ENCODE data around the gene PDZD7.

The PDZD7 gene

GRCh38 chr10:101031128-101031795 lies at the start of gene PDZD7, which contains the start of gene SFXN3:
TSS of gene PDZD7 (minus strand) at chr10:101031129. CDS start at chr10:101030219, 910 bp downstream.
TSS of gene SFXN3 (plus strand) at chr10:101031234. CDS start at chr10:101034695, 3,461 bp downstream.
- H3K4me3 ChIP-seq (ENCODE audit: low read length), result peak within 1 kb of the TSS; percentile 69
- no peaks in the 10 kb centered on the region for H3K36me3 ChIP-seq (ENCODE audit: control insufficient read depth, low read depth, low read length)
- no peak within 1 kb of the TSS for H3K27ac ChIP-seq (ENCODE audit: low read length)
- no peaks in the 10 kb centered on the region for H3K9me3 ChIP-seq (ENCODE audit: control insufficient read depth, low read depth, low read length)
- H3K27me3 ChIP-seq (ENCODE audit: control insufficient read depth, insufficient read depth, low read length), result peaks cover 64% of the 10 kb centered on the region
- H3K9ac ChIP-seq (ENCODE audit: low read length), result no peak within 1 kb of the TSS
- H3K4me1 ChIP-seq (ENCODE audit: control insufficient read depth, low read depth, low read length), result peaks cover 22% of the 10 kb centered on the region

- Histone ChIP-seq H3K36me3 (ENCODE audit: control insufficient read depth, low read depth, low read length) (no peaks in the 10 kb centered on the region), H3K4me3 (ENCODE audit: low read length) (no peak overlapping the region), H3K27ac (ENCODE audit: low read length) (no peak overlapping the region), H3K4me1 (ENCODE audit: control insufficient read depth, low read depth, low read length) (no peaks in the 10 kb centered on the region), H3K9me3 (ENCODE audit: control insufficient read depth, low read depth, low read length) (no peaks in the 10 kb centered on the region), H3K27me3 (ENCODE audit: control insufficient read depth, insufficient read depth, low read length) (peaks cover 73% of the 10 kb centered on the region), H3K9ac (ENCODE audit: low read length) (no peak overlapping the region)
Observed at GRCh38 chr10:101079874-101080273, 48.9 kb upstream of the PDZD7 start.

- H3K27me3 ChIP-seq (ENCODE audit: control insufficient read depth, insufficient read depth, low read length), result peaks cover 80% of the 10 kb centered on the region
- no peaks in the 10 kb centered on the region for H3K36me3 ChIP-seq (ENCODE audit: control insufficient read depth, low read depth, low read length)
- H3K27ac ChIP-seq (ENCODE audit: low read length), result no peak overlapping the region
- H3K9ac ChIP-seq (ENCODE audit: low read length), result no peak overlapping the region
- no peak overlapping the region for H3K4me3 ChIP-seq (ENCODE audit: low read length)
- no peaks in the 10 kb centered on the region for H3K9me3 ChIP-seq (ENCODE audit: control insufficient read depth, low read depth, low read length)
- H3K4me1 ChIP-seq (ENCODE audit: control insufficient read depth, low read depth, low read length), result no peaks in the 10 kb centered on the region
Observed at GRCh38 chr10:101076630-101077029, 45.7 kb upstream of the PDZD7 start.

- Histone ChIP-seq H3K36me3 (ENCODE audit: control insufficient read depth, low read depth, low read length) (no peaks in the 10 kb centered on the region), H3K27me3 (ENCODE audit: control insufficient read depth, insufficient read depth, low read length) (peaks cover 80% of the 10 kb centered on the region), H3K9ac (ENCODE audit: low read length) (no peak overlapping the region), H3K4me3 (ENCODE audit: low read length) (no peak overlapping the region), H3K27ac (ENCODE audit: low read length) (no peak overlapping the region), H3K9me3 (ENCODE audit: control insufficient read depth, low read depth, low read length) (no peaks in the 10 kb centered on the region), H3K4me1 (ENCODE audit: control insufficient read depth, low read depth, low read length) (no peaks in the 10 kb centered on the region)
Observed at GRCh38 chr10:101075775-101076174, 44.8 kb upstream of the PDZD7 start.

GRCh38 chr10:101073631-101074030 lies 42.7 kb upstream of the PDZD7 start:
- peaks cover 67% of the 10 kb centered on the region for H3K27me3 ChIP-seq (ENCODE audit: control insufficient read depth, insufficient read depth, low read length)
- H3K9ac ChIP-seq (ENCODE audit: low read length), result no peak overlapping the region
- no peaks in the 10 kb centered on the region for H3K9me3 ChIP-seq (ENCODE audit: control insufficient read depth, low read depth, low read length)
- H3K4me3 ChIP-seq (ENCODE audit: low read length), result no peak overlapping the region
- no peaks in the 10 kb centered on the region for H3K4me1 ChIP-seq (ENCODE audit: control insufficient read depth, low read depth, low read length)
- no peak overlapping the region for H3K27ac ChIP-seq (ENCODE audit: low read length)
- no peaks in the 10 kb centered on the region for H3K36me3 ChIP-seq (ENCODE audit: control insufficient read depth, low read depth, low read length)

GRCh38 chr10:101072923-101073322 lies 42.0 kb upstream of the PDZD7 start:
- H3K9me3 ChIP-seq (ENCODE audit: control insufficient read depth, low read depth, low read length), result no peaks in the 10 kb centered on the region
- no peak overlapping the region for H3K4me3 ChIP-seq (ENCODE audit: low read length)
- H3K9ac ChIP-seq (ENCODE audit: low read length), result no peak overlapping the region
- peaks cover 61% of the 10 kb centered on the region for H3K27me3 ChIP-seq (ENCODE audit: control insufficient read depth, insufficient read depth, low read length)
- no peaks in the 10 kb centered on the region for H3K36me3 ChIP-seq (ENCODE audit: control insufficient read depth, low read depth, low read length)
- H3K27ac ChIP-seq (ENCODE audit: low read length), result no peak overlapping the region
- no peaks in the 10 kb centered on the region for H3K4me1 ChIP-seq (ENCODE audit: control insufficient read depth, low read depth, low read length)

- Histone ChIP-seq H3K4me3 (ENCODE audit: low read length) (no peak overlapping the region), H3K36me3 (ENCODE audit: control insufficient read depth, low read depth, low read length) (no peaks in the 10 kb centered on the region), H3K9ac (ENCODE audit: low read length) (no peak overlapping the region), H3K9me3 (ENCODE audit: control insufficient read depth, low read depth, low read length) (no peaks in the 10 kb centered on the region), H3K27ac (ENCODE audit: low read length) (no peak overlapping the region), H3K4me1 (ENCODE audit: control insufficient read depth, low read depth, low read length) (no peaks in the 10 kb centered on the region), H3K27me3 (ENCODE audit: control insufficient read depth, insufficient read depth, low read length) (peaks cover 70% of the 10 kb centered on the region)
Observed at GRCh38 chr10:101071885-101072433, 41.0 kb upstream of the PDZD7 start.

- Histone ChIP-seq H3K27ac (ENCODE audit: low read length) (no peak overlapping the region), H3K4me3 (ENCODE audit: low read length) (no peak overlapping the region), H3K4me1 (ENCODE audit: control insufficient read depth, low read depth, low read length) (no peaks in the 10 kb centered on the region), H3K27me3 (ENCODE audit: control insufficient read depth, insufficient read depth, low read length) (peaks cover 75% of the 10 kb centered on the region), H3K9ac (ENCODE audit: low read length) (no peak overlapping the region), H3K9me3 (ENCODE audit: control insufficient read depth, low read depth, low read length) (no peaks in the 10 kb centered on the region), H3K36me3 (ENCODE audit: control insufficient read depth, low read depth, low read length) (no peaks in the 10 kb centered on the region)
Observed at GRCh38 chr10:101071267-101071884, 40.4 kb upstream of the PDZD7 start.

- Histone ChIP-seq H3K9me3 (ENCODE audit: control insufficient read depth, low read depth, low read length) (no peaks in the 10 kb centered on the region), H3K4me1 (ENCODE audit: control insufficient read depth, low read depth, low read length) (no peaks in the 10 kb centered on the region), H3K36me3 (ENCODE audit: control insufficient read depth, low read depth, low read length) (no peaks in the 10 kb centered on the region), H3K27me3 (ENCODE audit: control insufficient read depth, insufficient read depth, low read length) (peaks cover 75% of the 10 kb centered on the region), H3K9ac (ENCODE audit: low read length) (no peak overlapping the region), H3K27ac (ENCODE audit: low read length) (no peak overlapping the region), H3K4me3 (ENCODE audit: low read length) (no peak overlapping the region)
Observed at GRCh38 chr10:101070098-101070497, 39.2 kb upstream of the PDZD7 start.

- Histone ChIP-seq H3K4me1 (ENCODE audit: control insufficient read depth, low read depth, low read length) (no peaks in the 10 kb centered on the region), H3K4me3 (ENCODE audit: low read length) (no peak overlapping the region), H3K27me3 (ENCODE audit: control insufficient read depth, insufficient read depth, low read length) (peaks cover 78% of the 10 kb centered on the region), H3K36me3 (ENCODE audit: control insufficient read depth, low read depth, low read length) (no peaks in the 10 kb centered on the region), H3K27ac (ENCODE audit: low read length) (no peak overlapping the region), H3K9me3 (ENCODE audit: control insufficient read depth, low read depth, low read length) (no peaks in the 10 kb centered on the region), H3K9ac (ENCODE audit: low read length) (no peak overlapping the region)
Observed at GRCh38 chr10:101069441-101069840, 38.5 kb upstream of the PDZD7 start.

- peak overlapping the region; percentile 75 for H3K4me3 ChIP-seq (ENCODE audit: low read length)
- no peak overlapping the region for H3K27ac ChIP-seq (ENCODE audit: low read length)
- H3K27me3 ChIP-seq (ENCODE audit: control insufficient read depth, insufficient read depth, low read length), result peaks cover 78% of the 10 kb centered on the region
- H3K9me3 ChIP-seq (ENCODE audit: control insufficient read depth, low read depth, low read length), result no peaks in the 10 kb centered on the region
- no peak overlapping the region for H3K9ac ChIP-seq (ENCODE audit: low read length)
- peaks cover 11% of the 10 kb centered on the region for H3K4me1 ChIP-seq (ENCODE audit: control insufficient read depth, low read depth, low read length)
- H3K36me3 ChIP-seq (ENCODE audit: control insufficient read depth, low read depth, low read length), result no peaks in the 10 kb centered on the region
Observed at GRCh38 chr10:101067356-101068083, 36.6 kb upstream of the PDZD7 start.
